HG02981 (cell line): ENCODE results near the gene SLC33A1.
"Not testable (repeated sequence)": the region's sequence is repeated elsewhere in the genome, so short reads cannot be mapped to it uniquely, and the experiment has no call there.

Experiments used
- ATAC-seq: cut with Tn5 transposase; IDR thresholded peaks from one replicate; pipeline ENCODE4 v1.9.1; 2021; ENCODE audit warnings: mild to moderate bottlenecking, moderate library complexity; ENCODE audit not compliant: unreplicated experiment

The SLC33A1 gene

DNA sequence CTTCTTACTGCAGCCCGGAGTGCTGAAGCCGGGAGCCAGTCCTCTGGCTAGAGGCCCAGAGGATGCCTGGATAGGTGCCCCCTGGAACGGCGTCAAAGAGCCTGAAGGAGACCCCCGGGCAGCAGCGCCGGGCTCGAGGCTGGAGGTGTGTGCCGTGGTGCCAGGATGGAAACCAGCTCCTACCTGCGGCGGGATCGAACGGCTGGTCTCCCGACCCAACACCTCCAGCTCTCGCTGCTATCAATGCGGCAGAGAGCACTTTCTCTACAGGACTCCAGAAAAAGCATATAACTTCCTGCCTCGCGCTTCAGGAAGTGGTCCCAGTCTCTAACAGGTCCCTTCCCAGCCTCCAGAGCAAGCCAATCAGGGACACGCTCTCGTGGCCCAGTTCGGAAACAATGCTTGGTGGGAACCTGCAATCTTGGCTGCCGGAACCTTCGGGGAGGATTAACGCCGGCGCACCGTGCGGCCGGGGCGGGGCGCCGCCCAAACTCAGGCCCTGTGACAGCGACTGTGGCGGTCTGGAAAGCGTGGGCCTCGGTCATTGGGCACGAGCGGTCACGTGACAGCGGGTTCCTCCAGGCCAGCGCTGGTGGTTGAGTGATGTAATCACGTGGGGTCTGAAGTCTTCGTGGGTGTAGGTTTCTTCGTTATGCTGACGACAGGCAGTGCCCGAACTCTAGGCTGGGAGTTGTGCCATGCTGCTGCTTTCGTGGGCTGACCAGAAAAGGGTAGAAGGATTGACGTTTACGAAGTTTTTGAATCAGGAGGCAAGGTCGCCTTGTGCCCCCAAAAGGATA is at the start of gene SLC33A1:
Gene SLC33A1, minus strand, starts transcription at position 287 of the 800 bp plus-strand sequence. CDS start 430 bp downstream, outside the sequence.
- ATAC-seq, result peak; percentile 94

DNA sequence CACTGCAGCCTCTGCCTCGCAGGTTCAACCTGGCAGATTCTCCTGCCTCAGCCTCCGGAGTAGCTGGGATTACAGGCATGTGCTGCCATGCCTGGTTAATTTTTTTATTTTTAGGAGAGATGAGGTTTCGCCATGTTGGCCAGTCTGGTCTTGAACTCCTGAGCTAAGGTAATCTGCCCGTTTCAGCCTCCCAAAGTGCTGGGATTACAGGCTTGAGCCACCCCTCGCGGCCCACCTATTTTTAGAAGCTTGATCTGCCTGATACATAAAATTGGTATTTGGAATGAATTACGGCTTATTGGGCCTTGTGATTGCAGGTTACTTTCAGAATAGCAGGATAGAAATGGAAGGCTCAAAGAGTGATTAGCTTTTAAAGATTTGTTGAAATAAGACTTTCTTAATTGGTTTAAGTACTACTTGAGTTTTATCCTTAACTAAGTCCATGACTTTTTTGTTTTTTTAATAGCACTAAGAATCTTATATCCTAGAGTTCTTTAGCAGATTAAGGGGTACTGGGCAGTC is 41.2 kb upstream of the SLC33A1 start:
- no peak for ATAC-seq

DNA sequence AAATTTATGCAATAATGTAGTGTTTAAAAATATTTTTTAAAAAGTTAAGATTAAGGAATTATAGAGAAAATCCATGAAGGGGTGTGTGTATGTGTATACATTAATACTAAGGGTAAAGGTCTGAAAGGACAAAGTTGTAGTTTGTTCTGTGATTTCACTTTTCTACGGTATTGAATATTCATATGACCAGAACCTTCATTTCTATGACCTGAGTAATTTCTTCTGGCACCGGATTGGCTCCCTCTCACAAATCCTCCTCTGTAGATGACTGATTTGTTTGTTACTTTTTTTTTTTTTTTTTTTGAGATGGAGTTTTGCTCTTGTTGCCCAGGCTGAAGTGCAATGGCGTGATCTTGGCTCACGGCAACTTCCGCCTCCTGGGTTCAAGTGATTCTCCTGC is 37.1 kb upstream of the SLC33A1 start:
- ATAC-seq, result no peak

DNA sequence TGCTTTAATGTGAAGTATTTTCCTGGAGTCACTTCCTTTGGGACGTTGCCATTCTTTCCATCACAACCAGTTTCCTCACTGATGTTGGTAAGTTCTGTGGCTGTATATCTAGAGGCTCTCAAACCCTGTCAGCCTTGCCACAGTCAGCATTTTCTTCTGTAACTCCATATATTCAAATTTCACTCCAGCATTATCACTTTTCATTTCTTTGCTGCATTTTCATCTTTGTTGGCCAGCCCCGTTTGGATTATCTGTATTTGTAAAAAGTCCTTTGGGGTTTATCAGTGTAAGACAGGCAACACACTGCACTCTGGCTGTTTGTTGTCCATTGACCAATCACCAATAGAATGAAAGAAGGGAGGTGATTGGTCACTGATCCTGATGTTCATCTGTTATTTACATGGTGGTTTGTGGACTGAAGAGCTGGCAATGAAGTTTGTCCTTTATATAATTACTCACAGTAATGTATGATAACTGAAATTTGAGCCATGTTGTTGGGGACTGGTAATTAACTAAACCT is 36.5 kb upstream of the SLC33A1 start:
- peak; percentile 58 for ATAC-seq

DNA sequence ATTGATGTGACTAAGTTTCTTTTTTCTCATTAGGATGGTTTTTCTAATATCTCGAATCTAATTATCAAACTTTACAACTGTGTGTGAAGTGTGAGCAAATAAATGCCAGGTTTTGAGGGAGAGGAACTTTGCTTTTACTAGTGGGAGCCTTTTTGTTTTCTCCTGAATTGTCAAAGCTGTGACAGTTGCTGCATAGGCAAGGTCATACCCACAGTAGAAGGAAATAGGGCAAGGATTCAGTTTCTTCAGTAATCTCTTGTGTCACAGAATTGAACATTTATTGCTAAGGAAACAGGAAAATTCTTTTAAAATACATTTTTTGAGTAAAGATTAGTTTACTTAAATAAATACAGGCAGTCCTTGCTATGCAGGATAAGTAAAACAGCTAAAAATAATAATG is 35.7 kb upstream of the SLC33A1 start:
- ATAC-seq, result no peak

DNA sequence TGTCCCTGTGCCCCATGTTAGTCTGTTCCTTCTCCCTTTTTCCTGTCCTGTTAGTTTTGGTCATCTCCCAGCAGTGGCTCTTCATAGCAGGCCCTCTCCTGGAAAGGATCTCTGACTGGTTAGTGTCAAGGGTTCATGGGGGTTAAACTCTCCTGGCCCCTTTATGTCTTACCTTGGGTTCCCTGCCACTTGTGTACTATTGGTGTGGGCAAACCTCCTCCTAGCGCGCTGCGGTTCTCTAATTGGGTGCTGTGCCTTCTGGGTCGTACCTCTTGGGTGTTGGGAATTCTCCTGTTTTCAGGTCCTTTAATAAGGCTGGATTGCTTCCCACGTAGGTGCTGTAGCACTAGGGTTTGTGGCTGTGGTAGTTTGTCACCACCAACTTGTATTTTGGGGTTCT is 35.0 kb upstream of the SLC33A1 start:
- ATAC-seq, result no peak

DNA sequence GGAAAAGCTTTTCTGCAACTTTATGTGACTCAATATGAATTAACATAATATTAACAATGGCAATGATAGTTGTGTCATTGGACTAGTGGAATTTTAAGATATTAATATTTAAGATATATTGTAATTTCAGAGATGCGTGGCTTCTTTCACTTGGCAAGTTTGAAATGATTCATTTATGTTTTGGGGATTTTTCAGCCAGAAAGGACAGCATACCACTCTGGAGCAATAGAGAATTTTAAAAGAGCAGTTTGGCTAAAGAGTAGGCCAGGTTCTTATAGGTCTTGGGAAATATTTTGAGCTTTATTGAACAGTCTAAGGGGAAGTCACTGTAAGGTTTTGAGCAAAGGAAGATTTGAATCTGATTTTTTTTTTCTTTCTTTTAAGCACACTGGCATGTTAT is 32.7 kb upstream of the SLC33A1 start:
- ATAC-seq, result no peak

DNA sequence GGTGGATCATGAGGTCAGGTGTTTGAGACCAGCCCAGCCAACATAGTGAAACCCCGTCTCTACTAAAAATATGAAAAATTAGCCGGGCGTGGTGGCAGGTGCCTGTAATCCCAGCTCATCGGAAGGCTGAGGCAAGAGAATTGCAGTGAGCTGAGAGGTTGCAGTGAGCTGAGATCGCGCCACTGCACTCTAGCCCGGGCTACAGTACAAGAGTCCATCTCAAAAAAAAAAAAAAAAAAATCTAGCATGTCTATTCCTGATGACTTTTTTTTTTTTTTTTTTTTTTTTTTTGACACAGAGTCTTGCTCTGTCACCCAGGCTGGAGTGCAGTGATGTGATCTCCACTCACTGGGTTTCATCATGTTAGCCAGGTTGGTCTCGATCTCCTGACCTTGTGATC is 32.1 kb upstream of the SLC33A1 start:
- ATAC-seq, result not testable (repeated sequence)

DNA sequence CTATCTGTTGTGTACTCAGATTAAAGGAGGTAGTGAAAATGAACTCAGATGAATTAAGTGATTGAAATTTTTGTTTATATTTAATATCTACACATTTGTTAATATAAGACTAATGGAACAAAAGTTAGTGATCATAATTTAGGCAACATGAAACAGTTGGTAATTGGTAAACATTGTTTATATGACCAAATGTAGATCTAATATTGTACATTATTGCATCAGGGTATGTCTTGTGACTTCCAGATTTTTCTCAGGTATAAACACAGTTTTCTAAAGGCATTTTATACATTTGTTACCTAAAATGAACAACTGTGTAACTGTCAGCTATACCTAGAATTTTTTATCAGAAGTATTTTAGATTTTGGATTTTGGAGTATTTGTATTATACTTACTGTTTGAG is 31.1 kb upstream of the SLC33A1 start:
- ATAC-seq, result no peak

DNA sequence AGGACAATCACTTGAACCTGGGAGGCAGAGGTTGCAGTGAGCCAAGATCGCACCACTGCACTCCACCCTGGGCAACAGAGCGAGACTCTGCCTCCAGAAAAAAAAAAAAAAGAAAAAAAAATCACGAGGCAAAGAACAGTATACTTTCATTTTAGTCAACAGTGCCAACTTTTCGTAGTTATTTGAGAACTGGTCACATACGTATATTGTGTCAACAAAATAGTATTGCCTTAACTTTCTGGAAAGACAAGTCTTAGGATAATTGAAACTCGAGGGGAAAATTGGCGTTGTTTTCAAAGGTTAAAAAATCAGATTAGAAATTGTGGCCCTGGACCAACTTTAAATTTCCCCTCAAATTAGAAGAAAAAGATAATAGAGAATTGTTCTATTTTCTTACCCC is 30.1 kb upstream of the SLC33A1 start:
- no peak for ATAC-seq

DNA sequence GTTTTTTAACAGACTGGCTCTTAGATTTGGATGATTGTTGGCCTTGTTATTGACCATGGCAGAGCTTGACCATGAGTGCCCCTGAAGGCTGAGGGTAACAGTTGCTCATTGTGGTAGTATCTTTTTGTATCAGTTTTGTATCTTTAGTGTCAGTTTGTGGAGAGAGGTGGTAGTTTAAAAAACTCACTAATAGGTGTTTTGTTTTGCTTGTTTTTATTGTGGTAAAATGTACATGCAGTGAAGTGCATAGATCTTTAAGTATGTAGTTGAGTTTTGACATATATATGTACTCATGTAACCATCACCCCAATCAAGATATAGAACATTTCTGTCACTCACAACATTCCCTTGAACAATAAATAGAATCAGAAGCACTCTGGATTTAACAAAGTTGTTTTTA is 26.1 kb upstream of the SLC33A1 start:
- ATAC-seq, result no peak

DNA sequence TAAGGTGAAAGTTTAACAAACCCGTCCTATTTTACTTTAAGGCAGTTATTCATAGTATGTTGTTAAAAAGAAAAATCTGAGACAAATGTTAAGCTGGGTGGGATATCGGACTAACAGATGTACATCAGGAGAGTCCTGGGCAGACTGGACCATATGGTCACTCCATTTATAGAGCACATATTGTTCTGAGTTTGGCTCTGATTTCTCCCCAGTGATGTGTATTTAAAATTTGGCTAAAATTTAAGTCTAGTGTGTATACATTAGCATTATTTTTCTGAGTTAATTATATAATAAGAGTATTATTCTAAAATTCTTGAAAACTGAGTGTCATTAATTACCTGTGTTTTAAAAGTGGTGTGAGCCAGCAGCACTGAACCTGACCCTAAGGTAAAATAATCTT is 22.3 kb upstream of the SLC33A1 start:
- ATAC-seq, result no peak

DNA sequence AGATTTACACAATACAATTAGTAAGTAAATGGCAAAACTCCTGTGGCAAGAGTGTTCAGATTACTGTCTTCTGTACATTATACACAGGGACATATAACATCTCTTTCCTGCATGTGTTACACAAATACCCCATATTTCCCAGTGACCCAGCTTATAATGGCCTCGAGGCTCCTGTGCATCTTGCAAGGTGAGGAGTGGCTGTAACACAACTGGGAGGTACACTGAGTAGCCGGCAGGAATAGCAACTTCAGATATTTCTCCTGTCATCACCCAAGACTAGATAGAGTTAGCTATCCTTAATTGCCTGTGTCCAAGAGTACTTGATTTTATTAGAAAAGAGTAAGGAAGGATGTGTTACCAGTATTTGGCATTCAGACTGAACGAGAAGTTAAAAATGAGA is 21.8 kb upstream of the SLC33A1 start:
- no peak for ATAC-seq

DNA sequence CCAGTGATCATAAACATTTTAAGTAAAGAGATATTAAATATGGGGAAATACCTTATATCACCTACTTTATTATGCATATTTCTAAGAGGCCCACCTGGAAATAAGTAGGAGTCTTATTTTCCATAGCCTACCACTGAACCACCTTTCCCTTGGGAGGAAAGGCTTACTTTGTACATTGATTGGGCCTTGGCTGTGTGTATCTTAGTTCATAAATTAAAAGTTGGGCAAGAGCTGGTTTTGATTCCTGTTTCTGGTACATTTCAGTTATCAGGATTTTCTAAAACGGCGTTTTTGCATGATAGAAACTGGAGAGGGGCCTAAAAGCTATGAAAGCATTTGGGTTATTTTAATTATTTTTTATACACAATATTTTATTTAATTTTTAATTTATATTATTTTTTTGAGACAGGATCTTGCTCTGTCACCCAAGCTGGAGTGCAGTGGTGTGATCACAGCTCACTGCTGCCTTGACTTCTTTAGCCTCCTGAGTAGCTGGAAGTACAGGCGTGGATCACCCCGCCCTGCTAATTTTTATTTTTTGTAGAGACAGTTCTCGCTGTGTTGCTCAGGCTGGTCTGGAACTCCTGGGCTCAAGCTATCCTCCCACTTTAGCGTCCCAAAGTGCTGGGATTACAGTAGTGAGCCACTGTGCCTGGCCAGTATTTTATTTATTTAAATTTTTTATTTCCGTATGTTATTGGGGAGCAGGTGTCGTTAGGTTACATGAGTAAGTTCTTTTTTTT is 18.8 kb upstream of the SLC33A1 start:
- ATAC-seq, result no peak

DNA sequence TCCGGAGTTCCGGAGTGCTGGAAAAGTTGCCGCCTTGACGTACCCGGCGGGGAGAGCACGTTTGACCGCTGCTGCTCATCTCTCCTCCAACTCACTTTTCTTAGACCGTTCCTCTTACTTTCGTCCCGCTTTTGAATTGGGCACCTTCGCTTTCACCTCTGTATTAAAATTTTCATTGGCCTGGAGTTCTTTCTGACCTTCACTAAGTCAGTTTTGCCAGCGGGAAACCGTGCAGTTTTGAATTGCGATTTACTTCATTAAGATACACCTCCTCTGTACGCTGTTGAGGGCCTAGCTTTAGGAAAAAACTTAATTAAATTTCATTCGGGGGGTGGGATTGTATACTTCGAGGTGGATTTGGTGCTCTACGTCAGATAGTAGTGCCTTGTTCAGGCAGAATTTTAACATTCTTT is 17.5 kb upstream of the SLC33A1 start:
- ATAC-seq, result peak; percentile 4

DNA sequence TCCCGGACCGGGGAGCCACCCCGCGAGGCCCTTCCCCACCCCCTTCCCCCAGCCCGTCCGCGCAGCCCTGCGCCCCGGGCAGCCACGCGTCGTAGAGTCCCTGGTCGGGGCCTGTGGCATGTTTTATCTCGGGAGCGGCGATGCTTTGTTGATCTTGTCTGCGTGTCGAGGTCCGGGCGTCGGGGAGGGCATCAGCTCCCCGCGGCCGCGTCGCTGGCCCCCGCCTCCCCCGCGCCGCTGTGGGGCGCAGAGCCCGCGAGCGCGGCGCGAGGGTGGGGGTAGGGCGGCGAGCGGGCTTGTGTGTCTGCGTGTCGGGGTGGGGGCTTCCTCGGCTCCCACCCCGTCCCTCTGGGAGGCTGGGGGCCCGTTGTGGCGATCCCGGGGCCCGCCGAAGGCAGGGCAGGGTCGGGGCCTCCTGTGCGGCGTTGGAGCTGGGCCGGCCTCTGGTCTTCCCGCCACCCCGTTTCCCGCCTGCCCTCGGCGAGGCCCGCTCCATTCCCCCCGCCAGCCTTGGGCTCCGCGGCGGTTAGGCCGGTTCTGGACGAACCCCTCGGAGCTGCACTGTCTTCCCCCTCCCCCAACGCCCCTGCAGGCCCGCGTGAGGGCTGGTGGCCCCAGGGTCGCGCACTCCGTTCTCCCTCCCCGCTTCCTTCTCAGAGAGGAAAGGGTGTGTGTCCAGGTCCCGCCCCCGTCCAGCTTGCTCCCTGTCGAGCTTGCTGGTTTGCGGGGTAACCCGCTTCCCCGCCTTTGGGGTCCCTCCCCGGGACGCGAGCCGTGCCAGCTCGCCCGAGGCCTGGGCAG is 16.9 kb upstream of the SLC33A1 start:
- ATAC-seq, result peak; percentile 14

DNA sequence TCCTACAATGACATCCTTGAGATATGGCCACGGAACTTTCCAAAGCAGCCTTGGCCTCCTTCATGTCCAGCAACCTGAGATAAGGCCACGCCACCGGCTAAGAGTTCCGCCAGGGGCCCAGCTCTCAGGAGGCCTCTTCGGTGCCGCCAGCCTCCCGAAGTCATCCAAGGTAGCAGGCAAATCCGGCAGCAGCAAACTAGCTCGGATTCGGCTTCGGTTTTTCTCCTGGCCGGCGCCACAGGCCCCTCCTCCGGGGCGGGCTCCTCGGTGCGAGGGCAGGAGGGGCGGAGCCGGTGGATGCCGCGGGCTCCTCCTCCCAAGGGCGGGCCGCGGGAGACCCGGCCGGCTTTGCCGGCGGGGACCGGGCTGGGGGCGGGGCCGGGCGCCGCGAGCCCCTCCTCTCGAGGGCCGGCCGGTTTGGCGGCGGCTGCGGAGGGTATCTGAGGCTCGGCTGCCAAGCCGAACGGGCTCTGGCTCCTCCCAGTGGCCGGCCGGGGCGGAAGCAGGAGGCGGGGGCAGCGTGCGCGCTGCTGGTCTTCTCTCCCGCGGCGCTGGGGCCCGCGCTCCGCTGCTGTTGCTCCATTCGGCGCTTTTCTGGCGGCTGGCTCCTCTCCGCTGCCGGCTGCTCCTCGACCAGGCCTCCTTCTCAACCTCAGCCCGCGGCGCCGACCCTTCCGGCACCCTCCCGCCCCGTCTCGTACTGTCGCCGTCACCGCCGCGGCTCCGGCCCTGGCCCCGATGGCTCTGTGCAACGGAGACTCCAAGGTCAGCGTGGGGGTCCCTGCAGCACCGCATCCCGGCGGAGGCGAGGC is 16.1 kb upstream of the SLC33A1 start, which contains the start of gene GMPS:
Gene GMPS, plus strand, starts transcription at position 518 of the 812 bp plus-strand sequence. Its CDS starts 221 bp downstream, at position 739.
- peak; percentile 90 for ATAC-seq

DNA sequence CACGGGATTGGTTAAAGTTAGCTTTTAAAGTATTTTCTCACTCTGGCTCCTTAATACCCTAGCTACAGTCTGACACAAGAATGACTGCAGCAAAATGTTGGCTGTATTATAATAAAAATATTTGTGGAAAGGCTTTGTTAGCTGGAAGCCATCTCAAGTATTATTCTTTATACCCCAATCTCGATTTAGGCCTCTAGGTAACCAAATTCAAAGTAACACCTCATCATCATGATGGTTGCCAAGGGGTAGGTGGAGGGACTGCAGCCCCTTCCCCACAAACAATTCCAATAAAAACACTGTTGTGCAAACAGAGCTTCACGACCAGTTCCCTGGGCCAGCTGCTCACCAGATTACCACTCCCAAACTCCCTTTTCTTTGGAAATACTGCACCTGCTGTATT is 15.5 kb upstream of the SLC33A1 start:
- ATAC-seq, result no peak

DNA sequence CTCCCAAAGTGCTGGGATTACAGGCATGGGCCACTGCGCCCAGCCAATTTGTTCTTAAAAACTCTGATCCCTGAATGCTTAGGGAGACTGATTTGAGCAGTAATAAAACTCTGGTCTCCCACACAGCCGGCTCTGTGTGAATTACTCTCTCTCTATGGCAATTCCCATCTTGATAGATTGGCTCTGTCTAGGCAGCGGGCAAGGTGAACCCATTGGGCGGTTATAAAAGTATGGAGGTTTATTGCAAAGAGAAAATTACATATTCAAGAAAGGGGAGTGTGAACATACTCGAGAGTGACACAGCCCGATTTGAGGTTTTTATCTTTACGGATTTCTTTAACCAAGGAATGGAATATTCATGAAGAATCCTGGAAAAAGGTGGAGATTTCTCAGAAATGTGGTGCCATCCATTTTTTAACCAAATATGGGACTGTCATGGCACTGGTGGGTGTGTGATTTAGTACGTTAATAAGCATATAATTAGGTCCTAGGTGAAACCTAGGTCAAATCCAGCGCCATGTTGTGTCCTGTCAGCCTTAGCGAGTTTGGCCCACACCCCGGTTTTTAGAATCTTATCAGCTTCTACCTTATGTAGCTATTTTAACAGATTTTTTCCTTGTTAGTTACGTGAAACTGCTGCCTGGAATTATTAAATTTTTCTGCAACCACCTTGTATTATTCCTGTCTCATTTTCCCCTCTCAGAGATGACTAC is 9.0 kb upstream of the SLC33A1 start:
- ATAC-seq, result no peak
